HG02798 (cell line): ENCODE data around the gene LORICRIN.

Experiments used
- ATAC-seq: cut with Tn5 transposase; IDR thresholded peaks from one replicate; pipeline ENCODE4 v1.9.1; 2021; ENCODE audit warnings: mild to moderate bottlenecking; ENCODE audit not compliant: unreplicated experiment, poor library complexity

The LORICRIN gene

DNA sequence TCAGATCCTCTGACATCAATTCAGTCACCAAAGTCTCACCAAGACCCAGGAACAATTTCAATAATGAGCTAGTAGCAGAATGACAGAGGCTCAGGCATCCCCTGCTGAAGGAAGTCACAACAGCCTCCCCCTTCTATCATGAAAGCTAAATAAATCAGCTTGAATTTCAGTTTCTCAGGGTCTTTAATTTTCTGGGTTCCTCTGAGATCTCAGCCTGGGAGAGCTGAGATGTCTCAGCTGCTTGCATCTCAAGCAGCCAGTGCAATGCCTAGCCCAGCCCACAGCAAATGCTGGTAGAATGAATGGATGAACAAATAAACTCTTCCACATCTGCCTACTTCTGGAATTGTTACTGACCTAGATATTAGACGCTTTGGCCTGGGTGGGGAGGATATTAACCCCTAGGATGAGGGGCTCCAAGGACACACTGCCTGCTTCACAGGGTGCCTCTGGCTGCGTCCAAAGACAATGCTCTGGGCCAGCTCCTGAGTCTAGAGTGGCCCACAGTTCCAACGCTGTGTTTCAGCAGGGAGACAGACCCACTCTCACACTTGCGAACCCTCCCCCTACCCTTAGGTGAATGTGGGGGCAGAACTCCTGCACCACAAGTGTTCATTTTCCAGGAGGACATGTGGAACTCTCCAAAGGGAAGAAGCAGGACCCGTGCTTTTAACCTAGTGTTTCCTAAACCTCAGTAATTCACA is 11.2 kb upstream of the LORICRIN start:
- no peak for ATAC-seq

GRCh38 chr1:153250166-153250565 is 9.3 kb upstream of the LORICRIN start:
- ATAC-seq = no peak

- no peak for ATAC-seq
Observed at GRCh38 chr1:153251087-153251486, 8.4 kb upstream of the LORICRIN start.

- no peak for ATAC-seq
Observed at GRCh38 chr1:153251562-153251961, 7.9 kb upstream of the LORICRIN start.

DNA sequence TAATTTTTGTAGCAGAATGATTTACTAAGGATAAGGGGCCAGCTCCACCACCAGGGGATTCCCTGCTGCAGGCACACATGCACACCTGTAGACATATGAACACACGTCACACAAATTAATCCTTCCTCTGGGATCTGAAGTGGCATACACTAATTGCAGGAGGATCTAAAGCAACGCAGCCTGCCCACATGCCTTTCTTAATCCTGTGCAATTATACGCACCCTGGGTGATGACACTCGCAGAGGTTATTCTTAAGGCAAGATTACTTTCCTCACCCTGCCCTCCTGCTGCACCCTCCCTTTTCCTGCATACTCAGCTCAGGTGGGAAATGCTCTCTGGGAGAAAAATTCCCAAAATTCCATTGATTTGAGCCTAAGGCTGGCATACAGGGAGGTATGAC is 7.5 kb upstream of the LORICRIN start:
- ATAC-seq = no peak

GRCh38 chr1:153253076-153253475 is 6.4 kb upstream of the LORICRIN start:
- ATAC-seq = no peak

- peak; percentile 72 for ATAC-seq
Observed at GRCh38 chr1:153253693-153254092, 5.8 kb upstream of the LORICRIN start.

DNA sequence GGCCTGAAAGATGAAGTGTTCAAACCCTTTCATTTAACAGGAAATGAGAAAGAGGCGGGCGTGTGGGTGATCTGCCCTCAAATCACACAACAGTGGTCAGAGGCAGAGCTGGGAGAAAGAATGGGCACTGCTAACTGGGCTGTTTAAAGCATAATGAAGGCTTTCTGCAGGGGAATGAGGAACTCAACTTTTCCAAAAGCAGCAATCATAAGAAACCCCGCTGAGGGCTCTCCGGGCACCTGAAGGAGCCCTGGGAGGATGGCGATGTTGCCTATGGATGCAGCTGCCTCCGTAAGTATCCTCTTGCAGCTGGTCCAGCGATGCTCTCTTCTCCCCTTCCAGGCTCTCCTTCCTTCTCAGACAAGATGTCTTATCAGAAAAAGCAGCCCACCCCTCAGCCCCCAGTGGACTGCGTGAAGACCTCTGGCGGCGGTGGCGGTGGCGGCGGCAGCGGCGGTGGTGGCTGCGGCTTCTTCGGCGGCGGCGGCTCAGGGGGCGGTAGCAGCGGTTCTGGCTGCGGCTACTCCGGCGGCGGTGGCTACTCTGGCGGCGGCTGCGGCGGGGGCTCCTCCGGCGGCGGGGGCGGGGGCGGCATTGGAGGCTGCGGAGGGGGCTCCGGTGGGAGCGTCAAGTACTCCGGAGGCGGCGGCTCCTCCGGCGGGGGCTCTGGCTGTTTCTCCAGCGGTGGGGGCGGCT is 1.2 kb downstream of the LORICRIN start:
- peak; percentile 45 for ATAC-seq

GRCh38 chr1:153261281-153262069 is 2.0 kb downstream of the LORICRIN start:
- no peak for ATAC-seq

DNA sequence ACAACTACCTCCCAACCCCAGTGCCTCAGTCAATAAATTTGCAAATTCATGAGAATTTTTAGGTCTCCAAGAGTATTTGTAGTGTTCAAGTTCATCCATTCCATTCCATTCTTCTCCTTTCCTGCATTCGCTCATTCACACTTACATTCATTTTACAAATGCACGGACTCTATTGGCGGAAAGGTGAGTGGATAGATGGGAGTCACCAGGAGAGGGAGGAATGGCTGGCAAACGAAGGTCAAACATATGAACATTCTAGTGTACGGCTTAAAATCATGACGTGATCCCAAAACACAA is 2.5 kb downstream of the LORICRIN start:
- no peak for ATAC-seq

DNA sequence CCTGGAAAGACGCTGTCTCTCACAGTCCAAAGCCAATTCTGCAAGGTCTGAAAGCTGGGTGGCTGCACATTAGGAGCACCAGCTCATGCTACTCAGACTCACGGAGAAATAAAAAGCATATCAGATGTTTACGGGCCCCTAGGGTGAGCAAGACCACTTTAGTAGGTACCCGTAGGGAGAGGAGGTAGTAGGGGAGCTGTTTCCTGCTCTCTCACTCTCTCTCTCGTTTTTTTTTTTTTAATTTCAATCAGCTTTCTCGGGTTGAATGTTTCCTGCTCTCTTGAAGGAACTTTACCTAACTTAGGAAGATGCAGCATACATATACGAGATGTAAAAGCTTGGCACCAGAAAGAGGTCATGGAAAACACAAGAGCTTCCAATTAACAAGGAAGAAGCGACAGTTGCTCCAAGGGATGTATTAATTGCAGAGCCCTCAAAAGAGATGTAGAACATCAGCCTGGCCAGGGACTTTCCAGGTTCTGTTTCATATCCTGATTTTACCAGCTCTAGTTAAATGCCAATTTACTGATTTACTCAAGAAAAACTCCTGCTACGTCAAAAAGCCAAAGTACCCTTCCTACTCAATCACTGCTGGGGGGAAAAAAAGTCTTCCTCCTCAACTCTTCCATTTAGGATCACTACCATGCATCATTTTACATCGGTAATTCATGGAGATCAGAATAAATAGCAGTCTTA is 3.1 kb downstream of the LORICRIN start:
- peak; percentile 30 for ATAC-seq

DNA sequence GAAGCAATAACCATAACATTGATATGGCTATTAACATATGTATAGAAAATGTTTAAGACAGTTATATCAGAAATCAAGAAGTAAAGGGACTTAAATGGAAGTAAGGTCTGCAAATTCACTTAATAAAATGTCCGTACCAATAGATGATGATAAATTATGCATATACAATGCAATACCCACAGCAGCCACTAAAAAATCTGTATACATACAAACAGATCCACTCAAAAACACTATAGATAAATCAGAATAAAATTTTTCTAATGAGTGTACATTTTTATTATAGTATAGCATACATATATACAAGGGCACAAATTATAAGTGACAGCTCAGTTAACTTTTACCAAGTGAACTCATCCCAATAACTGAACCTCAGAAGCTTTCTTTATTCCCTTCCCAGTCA is 6.0 kb downstream of the LORICRIN start:
- ATAC-seq = no peak

- no peak for ATAC-seq
Observed at GRCh38 chr1:153271711-153272110, 12.2 kb downstream of the LORICRIN start.

- no peak for ATAC-seq
Observed at GRCh38 chr1:153272186-153272585, 12.7 kb downstream of the LORICRIN start.

DNA sequence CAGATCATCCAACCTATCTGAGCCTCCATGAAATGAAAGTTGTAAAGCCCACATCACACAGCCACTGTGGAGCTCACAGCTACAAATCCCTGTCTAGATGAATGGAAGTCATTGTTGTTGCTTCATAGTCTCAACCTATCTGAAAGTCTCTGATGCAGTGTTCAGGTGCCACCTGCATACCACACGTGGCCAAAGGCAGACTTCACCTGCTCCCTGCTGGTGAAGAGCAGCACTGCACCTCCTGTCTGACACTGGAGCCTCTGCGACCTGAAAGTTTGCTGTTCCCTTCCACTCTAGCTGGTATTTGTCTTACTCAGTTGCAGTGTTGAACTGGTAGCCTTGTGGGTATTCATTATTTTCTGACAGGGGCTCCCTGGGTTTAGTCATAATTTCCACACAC is 18.4 kb downstream of the LORICRIN start:
- ATAC-seq = peak; percentile 88

DNA sequence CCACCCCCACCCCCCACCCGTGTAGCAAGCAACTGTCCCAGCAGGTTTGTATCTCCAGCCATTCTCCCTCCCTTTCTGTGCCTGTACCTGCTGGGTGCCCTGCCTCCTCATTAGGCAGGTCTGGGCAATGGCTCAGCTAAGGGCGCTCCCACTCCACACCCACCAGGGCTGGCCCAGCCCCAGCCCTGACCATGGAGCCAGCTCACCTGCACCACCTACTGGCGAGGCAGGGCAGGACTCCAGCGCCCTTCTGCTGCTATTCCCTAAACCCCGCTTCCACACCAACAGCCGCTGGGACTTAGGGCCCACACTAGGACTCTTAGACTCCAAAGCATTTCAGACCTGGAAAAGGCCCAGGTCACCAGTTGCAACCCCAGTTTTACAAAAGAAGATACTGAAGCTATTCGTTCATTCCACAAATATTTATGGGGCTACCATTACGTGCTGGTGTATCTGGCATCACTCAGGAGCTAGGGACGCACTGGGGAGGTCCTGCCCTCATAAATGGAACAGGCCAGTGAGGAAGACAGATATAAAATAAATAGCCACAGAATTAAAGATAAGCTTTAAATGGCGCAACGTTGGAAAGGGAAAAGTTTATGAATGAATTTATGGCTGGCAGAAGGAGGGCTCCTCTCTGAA is 29.3 kb downstream of the LORICRIN start:
- ATAC-seq = no peak

- peak; percentile 53 for ATAC-seq
Observed at GRCh38 chr1:153291514-153291913, 32.0 kb downstream of the LORICRIN start.

DNA sequence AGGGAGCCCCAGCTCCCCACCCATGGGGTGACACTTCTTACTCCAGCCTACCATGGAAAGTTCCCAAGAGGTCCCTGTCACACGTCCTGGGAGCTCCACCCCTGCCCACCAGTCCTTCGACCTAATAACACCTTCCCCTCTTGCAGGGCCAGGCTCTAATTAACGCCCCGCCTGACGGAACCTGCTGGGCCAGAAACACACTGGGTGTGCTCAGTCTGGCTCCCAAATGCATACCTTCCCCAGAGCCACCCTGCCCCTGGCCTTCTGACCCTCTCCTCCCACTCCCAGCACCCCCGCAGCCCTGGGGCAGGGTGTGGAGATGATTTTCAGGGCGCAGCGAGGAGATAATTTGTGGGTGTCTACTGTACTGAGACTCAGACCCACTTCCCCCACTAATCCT is 32.7 kb downstream of the LORICRIN start:
- ATAC-seq = no peak

DNA sequence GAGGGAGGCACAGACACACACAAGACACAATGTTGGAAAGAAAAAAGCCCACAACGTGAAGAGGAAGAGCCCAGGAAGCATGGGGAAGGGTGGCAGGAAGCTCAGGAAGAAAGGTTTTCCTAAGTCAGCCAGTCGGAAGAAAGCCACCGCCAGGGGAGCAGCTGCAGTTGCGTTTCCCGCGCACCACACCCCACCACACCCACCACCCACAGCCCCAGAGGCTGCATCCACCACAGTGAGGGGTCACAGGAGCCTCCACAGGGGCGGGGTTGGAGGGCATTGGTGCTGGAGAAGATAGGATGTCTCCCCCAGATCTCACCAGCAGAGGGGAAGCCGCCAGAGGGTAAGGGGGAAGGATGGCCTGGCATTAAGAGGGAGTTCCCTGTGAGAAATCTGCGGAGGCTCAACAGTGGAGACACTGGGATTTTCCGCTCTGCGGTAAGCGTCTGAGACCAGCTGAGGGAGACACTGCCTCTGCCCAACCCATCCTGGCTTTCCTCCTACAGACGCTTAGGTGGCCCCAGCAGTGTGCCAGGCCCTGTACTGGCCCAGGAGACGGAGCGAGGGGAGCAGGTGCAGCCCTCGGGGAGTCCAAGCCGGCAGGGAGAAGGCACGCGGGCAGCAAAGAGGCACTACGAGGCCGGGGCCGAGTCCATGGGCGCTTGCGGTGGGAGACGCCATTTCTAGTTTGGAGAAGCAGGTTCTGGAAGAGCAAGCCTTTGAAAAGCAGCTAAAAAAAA is 33.4 kb downstream of the LORICRIN start:
- no peak for ATAC-seq

GRCh38 chr1:153293480-153293775 is 33.9 kb downstream of the LORICRIN start:
- no peak for ATAC-seq
